Keratinocyte (primary cell): ENCODE data around the gene SUPT20HL1. TPM values are rescaled to one million over a fixed set of nuclear protein-coding genes. Genes with fewer than 3 reads are reported as not detected.

ENCODE experiments used
- DNase-seq: peaks from one replicate; pipeline ENCODE4 v3.0.0-alpha.2; 2011; ENCODE audit warnings: low read depth, missing footprints, low spot score
- FAIRE-seq: peaks from 2 replicates; lab custom pipeline; 2011; peaks lifted over from hg19 to GRCh38; lab: Jason Lieb, UNC
- H2AFZ ChIP-seq: 2 replicates; pipeline ENCODE4 v1.6.0; 2012; ENCODE audit warnings: low read length, control low read depth, inconsistent platforms; ENCODE audit not compliant: control insufficient read depth
- H3K27ac ChIP-seq: 2 replicates; pipeline ENCODE4 v1.5.1; 2011; ENCODE audit warnings: low read length; ENCODE audit not compliant: control insufficient read depth, insufficient read depth
- H3K27me3 ChIP-seq: 3 replicates; pipeline ENCODE4 v1.6.0; 2011; ENCODE audit warnings: low read length; ENCODE audit not compliant: control insufficient read depth, insufficient read depth; ENCODE audit errors: extremely low read depth
- H3K36me3 ChIP-seq, 2 experiments: 2 replicates in 1 of 2; 3 replicates in 1 of 2; pipeline ENCODE4 v1.5.1; 2011; ENCODE audit warnings: low read length in 2 of 2, mild to moderate bottlenecking in 1 of 2; ENCODE audit not compliant: control insufficient read depth in 2 of 2, insufficient read depth in 2 of 2; ENCODE audit errors: extremely low read depth in 1 of 2
- H3K4me1 ChIP-seq: 3 replicates; pipeline ENCODE4 v1.5.1; 2011; ENCODE audit warnings: low read length; ENCODE audit not compliant: control insufficient read depth, insufficient read depth; ENCODE audit errors: extremely low read depth
- H3K4me2 ChIP-seq: 3 replicates; pipeline ENCODE4 v1.6.0; 2011; ENCODE audit warnings: low read depth, low read length; ENCODE audit not compliant: control insufficient read depth, insufficient read depth; ENCODE audit errors: extremely low read depth
- H3K4me3 ChIP-seq, 3 experiments: fragments of 200-600 bp in 1 of 3; sonication (generic) in 1 of 3; 2 replicates in 2 of 3; 3 replicates in 1 of 3; pipeline ENCODE4 v1.5.1; 2011 to 2016; ENCODE audit warnings: low read length in 3 of 3, mild to moderate bottlenecking in 3 of 3, control low read depth in 2 of 3, inconsistent platforms in 1 of 3, low read depth in 1 of 3, mixed read lengths in 1 of 3, mixed run types in 1 of 3, moderate library complexity in 1 of 3; ENCODE audit not compliant: control insufficient read depth in 2 of 3, insufficient read depth in 2 of 3; ENCODE audit errors: extremely low read depth in 1 of 3
- H3K79me2 ChIP-seq: 2 replicates; pipeline ENCODE4 v1.6.0; 2012; ENCODE audit warnings: low read length; ENCODE audit not compliant: control insufficient read depth, insufficient read depth
- H3K9ac ChIP-seq: 3 replicates; pipeline ENCODE4 v1.6.0; 2011; ENCODE audit warnings: low read length; ENCODE audit not compliant: control insufficient read depth, insufficient read depth; ENCODE audit errors: extremely low read depth
- H3K9me1 ChIP-seq: 3 replicates; pipeline ENCODE4 v1.6.0; 2011; ENCODE audit warnings: low read length; ENCODE audit not compliant: control insufficient read depth, insufficient read depth; ENCODE audit errors: extremely low read depth
- H3K9me3 ChIP-seq: 2 replicates; pipeline ENCODE4 v1.5.1; 2012; ENCODE audit warnings: low read depth, low read length; ENCODE audit not compliant: control insufficient read depth
- H4K20me1 ChIP-seq: 3 replicates; pipeline ENCODE4 v1.6.0; 2011; ENCODE audit warnings: low read length; ENCODE audit not compliant: control insufficient read depth, insufficient read depth; ENCODE audit errors: extremely low read depth
- EZH2 ChIP-seq: IDR thresholded peaks from one replicate; pipeline ENCODE4 v1.6.1; 2012; ENCODE audit warnings: inconsistent platforms, mild to moderate bottlenecking, low read length, moderate library complexity
- dilution Hi-C: fragments of 300-500 bp; cut with MboI; formaldehyde crosslinking; loops from one replicate; pipeline ENCODE4 v1.7.0; 2020; ENCODE audit warnings: low sequenced_read_pairs; ENCODE audit not compliant: extremely low pct_ligation_motif_present
- polyA plus RNA-seq, 5 experiments: library from polyadenylated mRNA; depleted of rRNA in 3 of 5; stranded (reverse) in 3 of 5; stranded (forward) in 1 of 5; unstranded in 1 of 5; fragments of >200 nt; gene quantifications; 1 replicate in 1 of 5; 2 replicates in 3 of 5; 3 replicates in 1 of 5; pipeline versions ENCODE4 v1.2.1 to v1.2.3, GENCODE V29; 2011 to 2012; ENCODE audit warnings: missing spikeins in 2 of 5, low read depth in 1 of 5, low replicate concordance in 1 of 5
- TF ChIP-seq, protein P1 (sequence below), 3 experiments: IDR thresholded peaks in 1 of 3; conservative IDR thresholded peaks in 1 of 3; optimal IDR thresholded peaks in 1 of 3; 2 replicates in 2 of 3; 3 replicates in 1 of 3; pipeline versions ENCODE3 to v1.5.1; 2011; ENCODE audit warnings: low read length in 3 of 3, mild to moderate bottlenecking in 3 of 3, moderate library complexity in 2 of 3, control low read depth in 1 of 3, inconsistent platforms in 1 of 3; ENCODE audit not compliant: insufficient read depth in 2 of 3; ENCODE audit errors: extremely low read depth in 1 of 3

The SUPT20HL1 gene
- polyA plus RNA-seq, 1 donor (not counting 4 experiments of a cell fraction or from before 2014, with no cell fraction given): not detected

- Histone ChIP-seq H3K4me1 (no peaks in the 10 kb centered on the region), H3K4me3 (no peak overlapping the region), H3K36me3 (no peaks in the 10 kb centered on the region), H3K4me2 (no peak overlapping the region), H3K79me2 (no peaks in the 10 kb centered on the region), H2AFZ (no peak overlapping the region), H4K20me1 (no peaks in the 10 kb centered on the region), H3K9ac (no peak overlapping the region), H3K9me1 (no peaks in the 10 kb centered on the region), H3K9me3 (no peaks in the 10 kb centered on the region), H3K27me3 (no peaks in the 10 kb centered on the region), H3K27ac (no peak overlapping the region)
- FAIRE-seq: no peak
- TF ChIP-seq, protein P1, sequence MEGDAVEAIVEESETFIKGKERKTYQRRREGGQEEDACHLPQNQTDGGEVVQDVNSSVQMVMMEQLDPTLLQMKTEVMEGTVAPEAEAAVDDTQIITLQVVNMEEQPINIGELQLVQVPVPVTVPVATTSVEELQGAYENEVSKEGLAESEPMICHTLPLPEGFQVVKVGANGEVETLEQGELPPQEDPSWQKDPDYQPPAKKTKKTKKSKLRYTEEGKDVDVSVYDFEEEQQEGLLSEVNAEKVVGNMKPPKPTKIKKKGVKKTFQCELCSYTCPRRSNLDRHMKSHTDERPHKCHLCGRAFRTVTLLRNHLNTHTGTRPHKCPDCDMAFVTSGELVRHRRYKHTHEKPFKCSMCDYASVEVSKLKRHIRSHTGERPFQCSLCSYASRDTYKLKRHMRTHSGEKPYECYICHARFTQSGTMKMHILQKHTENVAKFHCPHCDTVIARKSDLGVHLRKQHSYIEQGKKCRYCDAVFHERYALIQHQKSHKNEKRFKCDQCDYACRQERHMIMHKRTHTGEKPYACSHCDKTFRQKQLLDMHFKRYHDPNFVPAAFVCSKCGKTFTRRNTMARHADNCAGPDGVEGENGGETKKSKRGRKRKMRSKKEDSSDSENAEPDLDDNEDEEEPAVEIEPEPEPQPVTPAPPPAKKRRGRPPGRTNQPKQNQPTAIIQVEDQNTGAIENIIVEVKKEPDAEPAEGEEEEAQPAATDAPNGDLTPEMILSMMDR (optimal IDR thresholded peaks at IDR 0.05 in 1 of 3, IDR thresholded peaks at IDR 0.05 in 1 of 3, conservative IDR thresholded peaks at IDR 0.05 in 1 of 3; ENCODE audit: extremely low read depth in 1 of 3, insufficient read depth in 2 of 3, low read length in 3 of 3): no peak
- TF ChIP-seq EZH2: no peak
- no peak for DNase-seq
- dilution Hi-C loops: no loop called here
Observed at GRCh38 chrX:24333371-24333770, 27.1 kb upstream of the SUPT20HL1 start.

- no peaks in the 10 kb centered on the region for H3K27me3 ChIP-seq
- H2AFZ ChIP-seq: no peak overlapping the region
- H3K9ac ChIP-seq: no peak overlapping the region
- no peak overlapping the region for H3K4me3 ChIP-seq
- H3K27ac ChIP-seq: no peak overlapping the region
- FAIRE-seq: no peak
- no peaks in the 10 kb centered on the region for H4K20me1 ChIP-seq
- H3K4me1 ChIP-seq: no peaks in the 10 kb centered on the region
- H3K9me3 ChIP-seq: no peaks in the 10 kb centered on the region
- DNase-seq: no peak
- H3K36me3 ChIP-seq: no peaks in the 10 kb centered on the region
- TF ChIP-seq, protein P1 (optimal IDR thresholded peaks at IDR 0.05 in 1 of 3, IDR thresholded peaks at IDR 0.05 in 1 of 3, conservative IDR thresholded peaks at IDR 0.05 in 1 of 3; ENCODE audit: extremely low read depth in 1 of 3, insufficient read depth in 2 of 3, low read length in 3 of 3): no peak
- TF ChIP-seq EZH2: no peak
- H3K4me2 ChIP-seq: no peak overlapping the region
- H3K9me1 ChIP-seq: no peaks in the 10 kb centered on the region
- dilution Hi-C loops: no loop called here
- H3K79me2 ChIP-seq: no peaks in the 10 kb centered on the region
Observed at GRCh38 chrX:24334461-24334860, 26.0 kb upstream of the SUPT20HL1 start.
